LHCN-M2 (cell line): ENCODE measurements around the gene IGLL5. TPM values are rescaled to one million over a fixed set of nuclear protein-coding genes. Genes with fewer than 3 reads are reported as not detected.
A peak's percentile ranks its signal among the peaks of the same experiment; 100 is the strongest.

Source experiments
- DNase-seq: peaks from one replicate; pipeline ENCODE4 v3.0.0-alpha.2; 2012; ENCODE audit warnings: low read depth
- total RNA-seq: library from RNA; depleted of rRNA; stranded (reverse); fragments of >200 nt; gene quantifications from 2 replicates; pipeline ENCODE4 v1.2.3, GENCODE V29; 2014

IGLL5 gene
- total RNA-seq, 1 experiment from 2014 or later, result not detected

- DNase-seq, result no peak
Observed at GRCh38 chr22:22858559-22858937, 29.1 kb upstream of the IGLL5 start.

- DNase-seq, result no peak
Observed at GRCh38 chr22:22863001-22863400, 24.6 kb upstream of the IGLL5 start.

- no peak for DNase-seq
Observed at GRCh38 chr22:22865311-22866072, 22.1 kb upstream of the IGLL5 start.

GRCh38 chr22:22866381-22867111, 21.1 kb upstream of the IGLL5 start:
- no peak for DNase-seq

- DNase-seq, result no peak
Observed at GRCh38 chr22:22867996-22868715, 19.5 kb upstream of the IGLL5 start.

GRCh38 chr22:22870577-22871404, 16.8 kb upstream of the IGLL5 start:
- DNase-seq, result no peak

- no peak for DNase-seq
Observed at GRCh38 chr22:22871536-22872278, 15.9 kb upstream of the IGLL5 start.

GRCh38 chr22:22872722-22873708, 14.6 kb upstream of the IGLL5 start:
- DNase-seq, result no peak

- peak; percentile 35 for DNase-seq
Observed at GRCh38 chr22:22877523-22878210, 9.9 kb upstream of the IGLL5 start.

- DNase-seq, result no peak
Observed at GRCh38 chr22:22878211-22878570, 9.4 kb upstream of the IGLL5 start.

- no peak for DNase-seq
Observed at GRCh38 chr22:22878801-22879674, 8.6 kb upstream of the IGLL5 start.

GRCh38 chr22:22879675-22880155, 7.9 kb upstream of the IGLL5 start:
- DNase-seq, result no peak

- DNase-seq, result no peak
Observed at GRCh38 chr22:22880645-22881044, 7.0 kb upstream of the IGLL5 start.

GRCh38 chr22:22881116-22882000, 6.3 kb upstream of the IGLL5 start:
- DNase-seq, result no peak

GRCh38 chr22:22882033-22882717, 5.4 kb upstream of the IGLL5 start:
- no peak for DNase-seq

- DNase-seq, result no peak
Observed at GRCh38 chr22:22883090-22883727, 4.4 kb upstream of the IGLL5 start.
